ENCODE results near the gene TUBG1.

TUBG1 gene

GRCh38 chr17:42609182-42609813 lies at the start of gene TUBG1, which contains the start of gene RETREG3:
Gene TUBG1 (plus strand): TSS chr17:42609683. CDS start chr17:42609738, 55 bp downstream.
Gene RETREG3 (minus strand): TSS chr17:42609374. CDS start chr17:42609324, 50 bp downstream.
- peak; percentile 96 for DNase-seq

- no peak for DNase-seq
Observed at GRCh38 chr17:42560246-42560645, 49.2 kb upstream of the TUBG1 start.

- peak; percentile 92 for DNase-seq
Observed at GRCh38 chr17:42561897-42562387, 47.5 kb upstream of the TUBG1 start, which contains the start of gene COASY. Gene COASY (plus strand): TSS chr17:42562148. CDS start chr17:42562623, 475 bp downstream.

GRCh38 chr17:42562388-42563142 lies 46.9 kb upstream of the TUBG1 start:
- no peak for DNase-seq

- DNase-seq, result no peak
Observed at GRCh38 chr17:42563143-42563509, 46.4 kb upstream of the TUBG1 start.

GRCh38 chr17:42563543-42563942 lies 45.9 kb upstream of the TUBG1 start:
- no peak for DNase-seq

GRCh38 chr17:42563950-42564349 lies 45.5 kb upstream of the TUBG1 start:
- DNase-seq, result no peak

GRCh38 chr17:42564815-42565522 lies 44.5 kb upstream of the TUBG1 start:
- DNase-seq, result no peak

- no peak for DNase-seq
Observed at GRCh38 chr17:42565523-42566214, 43.8 kb upstream of the TUBG1 start.

GRCh38 chr17:42566215-42566882 lies 43.1 kb upstream of the TUBG1 start:
- no peak for DNase-seq

GRCh38 chr17:42566883-42567573 lies 42.5 kb upstream of the TUBG1 start, which contains the start of gene MLX:
Gene MLX (plus strand): TSS chr17:42567100. CDS start chr17:42567125, 25 bp downstream.
- peak; percentile 92 for DNase-seq

- no peak for DNase-seq
Observed at GRCh38 chr17:42568341-42569111, 41.0 kb upstream of the TUBG1 start.

GRCh38 chr17:42571435-42572225 lies 37.9 kb upstream of the TUBG1 start:
- DNase-seq, result no peak

- DNase-seq, result no peak
Observed at GRCh38 chr17:42573095-42573494, 36.4 kb upstream of the TUBG1 start.

- no peak for DNase-seq
Observed at GRCh38 chr17:42574463-42574862, 35.0 kb upstream of the TUBG1 start.

GRCh38 chr17:42577140-42577531 lies 32.3 kb upstream of the TUBG1 start:
- no peak for DNase-seq

GRCh38 chr17:42577532-42578281 lies 31.8 kb upstream of the TUBG1 start, which contains the start of gene PSMC3IP:
Gene PSMC3IP (minus strand): TSS chr17:42577729. CDS start chr17:42577686, 43 bp downstream.
- DNase-seq, result peak; percentile 83

GRCh38 chr17:42578282-42578869 lies 31.1 kb upstream of the TUBG1 start:
- peak; percentile 72 for DNase-seq

Data from NCI-H2107 (cell line).